Fibroblast of lung (primary cell): Measurements from ENCODE around the gene ID2.

Source experiments
- CTCF ChIP-seq, 2 donors: IDR thresholded peaks in 1 of 2; conservative IDR thresholded peaks in 1 of 2; 1 replicate in 1 of 2; 2 replicates in 1 of 2; pipeline ENCODE4 v1.5.1; 2011 to 2012; ENCODE audit warnings: low read length in 2 of 2, control low read depth in 1 of 2, inconsistent platforms in 1 of 2, low read depth in 1 of 2, mild to moderate bottlenecking in 1 of 2
- EZH2 ChIP-seq: IDR thresholded peaks from 2 replicates; pipeline ENCODE4 v1.5.1; 2012; ENCODE audit warnings: low read length, control low read depth, mild to moderate bottlenecking; ENCODE audit errors: missing control alignments

- TF ChIP-seq CTCF (conservative IDR thresholded peaks at IDR 0.05 in 1 of 2, IDR thresholded peaks at IDR 0.05 in 1 of 2; ENCODE audit: low read depth in 1 of 2, low read length in 2 of 2): no peak
- TF ChIP-seq EZH2: no peak
Observed at GRCh38 chr2:8633186-8633734, 48.6 kb upstream of the ID2 start.
